Mesendoderm (in vitro differentiated cells): ENCODE data around the gene VAMP8.

Experiments used
- DNase-seq: peaks from one replicate; pipeline ENCODE4 v3.0.0; 2013
- H2AK5ac ChIP-seq: 2 replicates; pipeline ENCODE4 v1.6.1; 2013; ENCODE audit warnings: low read length, inconsistent platforms
- H2BK120ac ChIP-seq: 2 replicates; pipeline ENCODE4 v1.6.1; 2013; ENCODE audit warnings: low read depth, mild to moderate bottlenecking, low read length, moderate library complexity, mixed read lengths
- H2BK15ac ChIP-seq: replicated peaks from 2 replicates; pipeline ENCODE4 v1.6.1; 2013; ENCODE audit warnings: low read depth, mild to moderate bottlenecking, moderate library complexity
- H2BK5ac ChIP-seq: 2 replicates; pipeline ENCODE4 v1.6.1; 2013; ENCODE audit warnings: low read length, inconsistent platforms
- H3K18ac ChIP-seq: 2 replicates; pipeline ENCODE4 v1.6.1; 2013; ENCODE audit warnings: mild to moderate bottlenecking, low read length, mixed read lengths
- H3K23ac ChIP-seq: one replicate; pipeline ENCODE4 v1.6.1; 2013; ENCODE audit warnings: low read length
- H3K27ac ChIP-seq: 2 replicates; pipeline ENCODE4 v1.5.1; 2013; ENCODE audit warnings: low read depth, mild to moderate bottlenecking, inconsistent platforms, low read length, moderate library complexity
- H3K27me3 ChIP-seq: 2 replicates; pipeline ENCODE4 v1.6.1; 2013; ENCODE audit warnings: low read length, control low read depth, mild to moderate bottlenecking, inconsistent platforms; ENCODE audit not compliant: insufficient read depth, poor library complexity
- H3K36me3 ChIP-seq: 2 replicates; pipeline ENCODE4 v1.6.1; 2013; ENCODE audit warnings: low read length, inconsistent platforms; ENCODE audit not compliant: control insufficient read depth, insufficient read depth
- H3K4ac ChIP-seq: one replicate; pipeline ENCODE4 v1.6.1; 2013; ENCODE audit warnings: low read depth, mild to moderate bottlenecking, low read length, moderate library complexity
- H3K4me1 ChIP-seq: 2 replicates; pipeline ENCODE4 v1.6.1; 2013; ENCODE audit warnings: low read depth, low read length, inconsistent platforms; ENCODE audit not compliant: control insufficient read depth
- H3K4me2 ChIP-seq: 2 replicates; pipeline ENCODE4 v1.6.1; 2013; ENCODE audit warnings: low read length
- H3K4me3 ChIP-seq: 2 replicates; pipeline ENCODE4 v1.5.1; 2013; ENCODE audit warnings: mild to moderate bottlenecking, low read length
- H3K56ac ChIP-seq: one replicate; pipeline ENCODE4 v1.6.1; 2013; ENCODE audit warnings: low read length
- H3K79me1 ChIP-seq: 2 replicates; pipeline ENCODE4 v1.6.1; 2013; ENCODE audit warnings: low read length, inconsistent platforms
- H3K79me2 ChIP-seq: 2 replicates; pipeline ENCODE4 v1.6.1; 2013; ENCODE audit warnings: mild to moderate bottlenecking, low read length; ENCODE audit not compliant: control insufficient read depth, insufficient read depth
- H3K9ac ChIP-seq: 2 replicates; pipeline ENCODE4 v1.6.1; 2013; ENCODE audit warnings: low read length, inconsistent platforms
- H4K5ac ChIP-seq: one replicate; pipeline ENCODE4 v1.6.1; 2013; ENCODE audit warnings: low read length
- H4K8ac ChIP-seq: one replicate; pipeline ENCODE4 v1.6.1; 2013; ENCODE audit warnings: low read depth, mild to moderate bottlenecking, control low read depth, low read length, moderate library complexity
- WGBS: extraction: QIAGEN DNeasy Blood & Tissue Kit; methylation state at CpG from one replicate; pipeline ENCODE4 v1.1.7; 2013; ENCODE audit warnings: low lambda C conversion rate, missing lambda C conversion rate; ENCODE audit not compliant: insufficient coverage; ENCODE audit errors: extremely low coverage; 5-methylcytosine and 5-hydroxymethylcytosine counted together

Gene VAMP8

DNA sequence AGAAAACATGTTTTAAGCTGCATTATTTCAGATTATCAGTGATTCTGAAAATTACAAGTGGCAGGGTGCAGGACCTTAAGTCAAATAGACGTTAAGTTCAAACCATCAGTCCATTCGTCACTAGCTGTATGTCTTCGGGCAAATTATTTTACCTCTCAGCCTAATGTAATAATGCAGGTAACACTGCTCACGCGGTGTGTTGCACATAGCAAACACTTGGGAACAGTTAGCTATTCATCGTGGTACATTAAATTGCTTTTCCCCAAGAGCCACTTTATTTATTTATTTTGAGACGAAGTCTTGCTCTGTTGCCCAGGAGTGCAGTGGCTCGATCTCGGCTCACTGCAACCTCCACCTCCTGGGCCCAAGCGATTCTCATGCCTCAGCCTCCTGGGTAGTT lies 28.3 kb upstream of the VAMP8 start:
- no peak for DNase-seq
- H3K18ac ChIP-seq: no peak overlapping the region
- no peaks in the 10 kb centered on the region for H3K27me3 ChIP-seq
- peaks cover 21% of the 10 kb centered on the region for H3K36me3 ChIP-seq
- H4K8ac ChIP-seq: no peak overlapping the region
- H3K56ac ChIP-seq: no peak overlapping the region
- no peak overlapping the region for H3K4ac ChIP-seq
- H2BK120ac ChIP-seq: no peak overlapping the region
- WGBS: no CpG with 5 or more reads among the region's 10 CpGs
- H3K9ac ChIP-seq: no peak overlapping the region
- H4K5ac ChIP-seq: no peak overlapping the region
- H3K27ac ChIP-seq: no peak overlapping the region
- no peaks in the 10 kb centered on the region for H3K79me2 ChIP-seq
- peaks cover 2% of the 10 kb centered on the region for H3K79me1 ChIP-seq
- H3K4me2 ChIP-seq: no peak overlapping the region
- H3K23ac ChIP-seq: no peak overlapping the region
- H3K4me3 ChIP-seq: no peak overlapping the region
- H2AK5ac ChIP-seq: no peak overlapping the region
- no peak overlapping the region for H2BK15ac ChIP-seq
- no peaks in the 10 kb centered on the region for H3K4me1 ChIP-seq
- H2BK5ac ChIP-seq: no peak overlapping the region

- Histone ChIP-seq H3K79me1 (peaks cover 2% of the 10 kb centered on the region), H2AK5ac (no peak overlapping the region), H3K9ac (no peak overlapping the region), H3K56ac (no peak overlapping the region), H4K5ac (no peak overlapping the region), H3K36me3 (peaks cover 21% of the 10 kb centered on the region), H2BK120ac (no peak overlapping the region), H4K8ac (no peak overlapping the region), H2BK15ac (no peak overlapping the region), H3K23ac (no peak overlapping the region), H3K27ac (no peak overlapping the region), H3K18ac (no peak overlapping the region), H3K4me1 (no peaks in the 10 kb centered on the region), H2BK5ac (no peak overlapping the region), H3K79me2 (no peaks in the 10 kb centered on the region), H3K27me3 (no peaks in the 10 kb centered on the region), H3K4ac (no peak overlapping the region), H3K4me2 (no peak overlapping the region), H3K4me3 (no peak overlapping the region)
- DNase-seq: peak; percentile 70
- WGBS: no CpG with 5 or more reads among the region's 4 CpGs
These were observed 27.6 kb upstream of the VAMP8 start for GRCh38 chr2:85549826-85550225.

DNA sequence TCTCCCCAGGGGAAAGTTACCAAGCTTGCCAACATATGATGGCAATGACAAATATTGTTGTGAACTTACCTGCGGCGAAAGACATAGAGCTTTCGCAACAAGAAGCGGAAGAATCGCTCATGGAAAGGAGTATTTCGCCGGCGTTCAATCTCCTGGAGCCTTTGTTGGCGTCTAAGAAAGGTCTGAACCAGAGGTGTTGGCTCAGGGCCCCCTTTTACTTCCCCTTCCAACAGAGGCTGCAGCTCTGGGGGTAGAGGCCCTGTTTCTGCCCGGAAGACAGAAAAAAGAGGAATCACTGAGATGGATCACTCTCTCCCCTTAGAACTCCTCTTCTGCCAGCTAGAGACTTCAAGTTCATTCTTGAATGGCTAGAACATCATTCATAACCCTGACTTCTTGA lies 26.9 kb upstream of the VAMP8 start:
- no peak overlapping the region for H4K8ac ChIP-seq
- no peak overlapping the region for H3K56ac ChIP-seq
- no peak for DNase-seq
- H3K9ac ChIP-seq: no peak overlapping the region
- H3K27me3 ChIP-seq: no peaks in the 10 kb centered on the region
- H3K36me3 ChIP-seq: peaks cover 25% of the 10 kb centered on the region
- H2BK15ac ChIP-seq: no peak overlapping the region
- no CpG with 5 or more reads among the region's 10 CpGs for WGBS
- no peak overlapping the region for H2BK120ac ChIP-seq
- H3K23ac ChIP-seq: no peak overlapping the region
- no peak overlapping the region for H3K4ac ChIP-seq
- H3K79me1 ChIP-seq: peaks cover 2% of the 10 kb centered on the region
- no peak overlapping the region for H2AK5ac ChIP-seq
- H3K4me1 ChIP-seq: no peaks in the 10 kb centered on the region
- H3K27ac ChIP-seq: no peak overlapping the region
- no peak overlapping the region for H3K4me3 ChIP-seq
- H3K79me2 ChIP-seq: no peaks in the 10 kb centered on the region
- no peak overlapping the region for H4K5ac ChIP-seq
- H3K18ac ChIP-seq: no peak overlapping the region
- no peak overlapping the region for H3K4me2 ChIP-seq
- no peak overlapping the region for H2BK5ac ChIP-seq

- Histone ChIP-seq H4K5ac (no peak overlapping the region), H3K4me2 (no peak overlapping the region), H3K9ac (no peak overlapping the region), H3K79me1 (peaks cover 6% of the 10 kb centered on the region), H3K4me3 (no peak overlapping the region), H4K8ac (no peak overlapping the region), H3K23ac (no peak overlapping the region), H2BK5ac (no peak overlapping the region), H3K27ac (no peak overlapping the region), H3K4ac (no peak overlapping the region), H2AK5ac (no peak overlapping the region), H3K27me3 (no peaks in the 10 kb centered on the region), H3K18ac (no peak overlapping the region), H3K79me2 (no peaks in the 10 kb centered on the region), H2BK120ac (no peak overlapping the region), H3K56ac (no peak overlapping the region), H3K36me3 (peaks cover 22% of the 10 kb centered on the region), H3K4me1 (no peaks in the 10 kb centered on the region), H2BK15ac (no peak overlapping the region)
- no CpG with 5 or more reads among the region's 9 CpGs for WGBS
- peak; percentile 89 for DNase-seq
These were observed 25.4 kb upstream of the VAMP8 start for GRCh38 chr2:85551698-85552678.

GRCh38 chr2:85553184-85553583 lies 24.2 kb upstream of the VAMP8 start:
- Histone ChIP-seq H3K79me2 (peaks cover 2% of the 10 kb centered on the region), H3K36me3 (peaks cover 22% of the 10 kb centered on the region), H3K79me1 (peaks cover 9% of the 10 kb centered on the region), H3K23ac (no peak overlapping the region), H3K18ac (no peak overlapping the region), H3K56ac (no peak overlapping the region), H3K27ac (no peak overlapping the region), H2BK5ac (no peak overlapping the region), H2AK5ac (no peak overlapping the region), H3K27me3 (no peaks in the 10 kb centered on the region), H3K4me1 (no peaks in the 10 kb centered on the region), H3K4me3 (no peak overlapping the region), H3K4ac (no peak overlapping the region), H3K4me2 (no peak overlapping the region), H4K5ac (no peak overlapping the region), H3K9ac (no peak overlapping the region), H4K8ac (no peak overlapping the region), H2BK15ac (no peak overlapping the region), H2BK120ac (no peak overlapping the region)
- no CpG with 5 or more reads among the region's 6 CpGs for WGBS
- DNase-seq: no peak
